Testis (tissue), 2 donors: ENCODE results near the gene CFAP20DC.

ENCODE experiments used
- POLR2A ChIP-seq: fragments of 450-650 bp; IDR thresholded peaks from one replicate; pipeline ENCODE4 v1.6.1; 2017; ENCODE audit warnings: antibody characterized with exemption, mild to moderate bottlenecking, moderate library complexity
- TF ChIP-seq, protein P1 (sequence below), 3 experiments: fragments of 450-650 bp in 2 of 3; fragments of 200-600 bp in 1 of 3; sonication (generic) in 1 of 3; IDR thresholded peaks; one replicate each; pipeline ENCODE4 v1.5.1; 2016 to 2019; ENCODE audit warnings: antibody characterized with exemption in 3 of 3, mild to moderate bottlenecking in 2 of 3, moderate library complexity in 1 of 3

DNA sequence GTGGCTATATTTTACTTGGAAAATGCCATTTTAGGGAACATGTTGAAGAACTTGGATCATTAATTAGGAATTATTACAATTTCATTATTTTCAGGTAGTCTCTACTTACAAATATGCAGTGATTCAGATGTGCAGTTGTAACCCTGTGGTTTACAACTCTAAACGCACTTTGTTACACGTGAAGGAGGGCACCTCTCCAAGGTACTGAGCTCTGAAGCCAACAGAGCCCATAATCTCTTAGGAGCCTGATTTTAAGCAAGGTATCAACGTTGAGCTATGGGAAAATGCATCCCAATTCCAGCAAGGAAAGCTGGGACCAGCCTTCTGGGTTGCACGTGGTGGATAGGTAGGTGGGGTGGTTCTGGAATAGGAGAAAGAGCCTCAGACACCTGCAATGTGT is 301.8 kb downstream of the CFAP20DC start:
- TF ChIP-seq, protein P1, sequence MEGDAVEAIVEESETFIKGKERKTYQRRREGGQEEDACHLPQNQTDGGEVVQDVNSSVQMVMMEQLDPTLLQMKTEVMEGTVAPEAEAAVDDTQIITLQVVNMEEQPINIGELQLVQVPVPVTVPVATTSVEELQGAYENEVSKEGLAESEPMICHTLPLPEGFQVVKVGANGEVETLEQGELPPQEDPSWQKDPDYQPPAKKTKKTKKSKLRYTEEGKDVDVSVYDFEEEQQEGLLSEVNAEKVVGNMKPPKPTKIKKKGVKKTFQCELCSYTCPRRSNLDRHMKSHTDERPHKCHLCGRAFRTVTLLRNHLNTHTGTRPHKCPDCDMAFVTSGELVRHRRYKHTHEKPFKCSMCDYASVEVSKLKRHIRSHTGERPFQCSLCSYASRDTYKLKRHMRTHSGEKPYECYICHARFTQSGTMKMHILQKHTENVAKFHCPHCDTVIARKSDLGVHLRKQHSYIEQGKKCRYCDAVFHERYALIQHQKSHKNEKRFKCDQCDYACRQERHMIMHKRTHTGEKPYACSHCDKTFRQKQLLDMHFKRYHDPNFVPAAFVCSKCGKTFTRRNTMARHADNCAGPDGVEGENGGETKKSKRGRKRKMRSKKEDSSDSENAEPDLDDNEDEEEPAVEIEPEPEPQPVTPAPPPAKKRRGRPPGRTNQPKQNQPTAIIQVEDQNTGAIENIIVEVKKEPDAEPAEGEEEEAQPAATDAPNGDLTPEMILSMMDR (IDR thresholded peaks at IDR 0.05) = no peak
- TF ChIP-seq POLR2A = no peak
